ENCODE results near the gene USO1.

USO1 gene

GRCh38 chr4:75777589-75777988 lies 53.2 kb downstream of the USO1 start:
- Histone ChIP-seq H3K4me2 (ENCODE audit: insufficient read depth, low read length) (no peak overlapping the region), H3K27me3 (ENCODE audit: insufficient read depth, low read length, poor library complexity) (no peaks in the 10 kb centered on the region), H3K9me3 (ENCODE audit: insufficient read depth, low read length, severe bottlenecking) (no peaks in the 10 kb centered on the region), H4K20me1 (ENCODE audit: insufficient read depth, low read length) (no peaks in the 10 kb centered on the region), H3K4me1 (ENCODE audit: insufficient read depth, low read length) (no peaks in the 10 kb centered on the region), H3K36me3 (ENCODE audit: insufficient read depth, low read length) (peaks cover 60% of the 10 kb centered on the region), H3K79me2 (ENCODE audit: insufficient read depth, low read length) (no peaks in the 10 kb centered on the region), H3K9ac (ENCODE audit: low read depth, low read length) (no peak overlapping the region), H3K4me3 (ENCODE audit: low read depth in 1 of 2, low read length in 2 of 2) (no peak overlapping the region), H2AFZ (ENCODE audit: low read depth, low read length) (no peak overlapping the region), H3K27ac (ENCODE audit: low read length) (no peak overlapping the region)
- ATAC-seq (ENCODE audit: insufficient read depth, low read depth) (no peak), DNase-seq (no peak)
- TF ChIP-seq EZH2 (IDR thresholded peaks at IDR 0.05; ENCODE audit: borderline replicate concordance, low read depth, low read length, severe bottlenecking) = no peak
- TF ChIP-seq, protein P1, sequence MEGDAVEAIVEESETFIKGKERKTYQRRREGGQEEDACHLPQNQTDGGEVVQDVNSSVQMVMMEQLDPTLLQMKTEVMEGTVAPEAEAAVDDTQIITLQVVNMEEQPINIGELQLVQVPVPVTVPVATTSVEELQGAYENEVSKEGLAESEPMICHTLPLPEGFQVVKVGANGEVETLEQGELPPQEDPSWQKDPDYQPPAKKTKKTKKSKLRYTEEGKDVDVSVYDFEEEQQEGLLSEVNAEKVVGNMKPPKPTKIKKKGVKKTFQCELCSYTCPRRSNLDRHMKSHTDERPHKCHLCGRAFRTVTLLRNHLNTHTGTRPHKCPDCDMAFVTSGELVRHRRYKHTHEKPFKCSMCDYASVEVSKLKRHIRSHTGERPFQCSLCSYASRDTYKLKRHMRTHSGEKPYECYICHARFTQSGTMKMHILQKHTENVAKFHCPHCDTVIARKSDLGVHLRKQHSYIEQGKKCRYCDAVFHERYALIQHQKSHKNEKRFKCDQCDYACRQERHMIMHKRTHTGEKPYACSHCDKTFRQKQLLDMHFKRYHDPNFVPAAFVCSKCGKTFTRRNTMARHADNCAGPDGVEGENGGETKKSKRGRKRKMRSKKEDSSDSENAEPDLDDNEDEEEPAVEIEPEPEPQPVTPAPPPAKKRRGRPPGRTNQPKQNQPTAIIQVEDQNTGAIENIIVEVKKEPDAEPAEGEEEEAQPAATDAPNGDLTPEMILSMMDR (IDR thresholded peaks at IDR 0.05; ENCODE audit: borderline replicate concordance, extremely low read depth, low read length, poor library complexity, severe bottlenecking) = no peak

- DNase-seq (no peak), ATAC-seq (ENCODE audit: insufficient read depth, low read depth) (no peak)
- Histone ChIP-seq H2AFZ (ENCODE audit: low read depth, low read length) (no peak overlapping the region), H3K4me1 (ENCODE audit: insufficient read depth, low read length) (no peaks in the 10 kb centered on the region), H3K79me2 (ENCODE audit: insufficient read depth, low read length) (no peaks in the 10 kb centered on the region), H3K27ac (ENCODE audit: low read length) (no peak overlapping the region), H3K36me3 (ENCODE audit: insufficient read depth, low read length) (peaks cover 70% of the 10 kb centered on the region), H3K27me3 (ENCODE audit: insufficient read depth, low read length, poor library complexity) (no peaks in the 10 kb centered on the region), H3K9me3 (ENCODE audit: insufficient read depth, low read length, severe bottlenecking) (no peaks in the 10 kb centered on the region), H3K4me2 (ENCODE audit: insufficient read depth, low read length) (no peak overlapping the region), H3K9ac (ENCODE audit: low read depth, low read length) (no peak overlapping the region), H4K20me1 (ENCODE audit: insufficient read depth, low read length) (no peaks in the 10 kb centered on the region), H3K4me3 (ENCODE audit: low read depth in 1 of 2, low read length in 2 of 2) (no peak overlapping the region)
- no peak for TF ChIP-seq EZH2 (IDR thresholded peaks at IDR 0.05; ENCODE audit: borderline replicate concordance, low read depth, low read length, severe bottlenecking)
- TF ChIP-seq, protein P1 (IDR thresholded peaks at IDR 0.05; ENCODE audit: borderline replicate concordance, extremely low read depth, low read length, poor library complexity, severe bottlenecking) = no peak
These were observed 54.9 kb downstream of the USO1 start for GRCh38 chr4:75779105-75779757.

DNA sequence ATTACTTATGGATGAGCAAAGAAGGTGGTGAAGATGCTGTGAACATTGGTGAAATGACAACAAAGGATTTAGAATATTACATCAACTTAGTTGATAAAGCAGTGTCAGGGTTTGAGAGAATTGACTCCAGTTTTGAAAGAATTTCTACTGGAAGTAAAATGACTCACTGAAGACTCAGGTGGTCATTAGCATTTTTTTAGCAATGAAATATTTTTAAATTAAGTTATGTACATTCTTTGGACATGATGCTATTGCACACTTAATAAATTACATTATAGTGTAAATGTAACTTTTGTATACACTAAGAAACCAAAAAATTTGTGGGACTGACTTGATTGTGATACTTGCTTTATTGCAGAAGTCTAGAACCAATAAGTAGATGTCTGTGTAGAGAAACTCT lies 56.9 kb downstream of the USO1 start:
- Histone ChIP-seq H3K79me2 (ENCODE audit: insufficient read depth, low read length) (no peaks in the 10 kb centered on the region), H2AFZ (ENCODE audit: low read depth, low read length) (no peak overlapping the region), H3K4me1 (ENCODE audit: insufficient read depth, low read length) (no peaks in the 10 kb centered on the region), H3K36me3 (ENCODE audit: insufficient read depth, low read length) (peaks cover 56% of the 10 kb centered on the region), H3K27me3 (ENCODE audit: insufficient read depth, low read length, poor library complexity) (no peaks in the 10 kb centered on the region), H3K27ac (ENCODE audit: low read length) (no peak overlapping the region), H3K9ac (ENCODE audit: low read depth, low read length) (no peak overlapping the region), H3K4me2 (ENCODE audit: insufficient read depth, low read length) (no peak overlapping the region), H3K4me3 (ENCODE audit: low read depth in 1 of 2, low read length in 2 of 2) (no peak overlapping the region), H4K20me1 (ENCODE audit: insufficient read depth, low read length) (no peaks in the 10 kb centered on the region), H3K9me3 (ENCODE audit: insufficient read depth, low read length, severe bottlenecking) (no peaks in the 10 kb centered on the region)
- DNase-seq (no peak), ATAC-seq (ENCODE audit: insufficient read depth, low read depth) (no peak)
- TF ChIP-seq EZH2 (IDR thresholded peaks at IDR 0.05; ENCODE audit: borderline replicate concordance, low read depth, low read length, severe bottlenecking) = no peak
- TF ChIP-seq, protein P1 (IDR thresholded peaks at IDR 0.05; ENCODE audit: borderline replicate concordance, extremely low read depth, low read length, poor library complexity, severe bottlenecking) = no peak
